IMR-90 (cell line): ENCODE results near the gene RNF213. TPM values are rescaled to one million over a fixed set of nuclear protein-coding genes. Genes with fewer than 3 reads are reported as not detected.

ENCODE experiments used
- ATAC-seq: fragments of 200-7000 bp; cut with Tn5 transposase; 2 replicates; pipeline ENCODE4 v1.9.1; 2020; ENCODE audit warnings: low read depth, mild to moderate bottlenecking, moderate library complexity
- BruUV-seq: library from RNA; stranded (reverse); fragments of 400-500 nt; replicated peaks from 2 replicates; lab custom pipeline; 2021; lab: Mats Ljungman, UMichigan
- CTCF ChIA-PET: fragments of 300-600 bp; formaldehyde crosslinking; extraction: SDS; loops from one replicate; lab custom pipeline; 2021; ENCODE audit warnings: antibody characterized with exemption; lab: Yijun Ruan, JAX
- POLR2A ChIA-PET: fragments of 300-600 bp; sonication (Branson Sonifier 250); formaldehyde crosslinking; loops from one replicate; lab custom pipeline; 2022; ENCODE audit warnings: antibody characterized with exemption; ENCODE audit not compliant: unreplicated experiment; lab: Charles Lee
- DNase-seq: peaks from one replicate; pipeline ENCODE4 v3.0.0; 2013
- H2AFZ ChIP-seq: replicated peaks from 2 replicates; pipeline ENCODE3; 2013; ENCODE audit warnings: low read length, mild to moderate bottlenecking; ENCODE audit not compliant: poor library complexity
- H2AK5ac ChIP-seq: 2 replicates; pipeline ENCODE4 v1.6.1; 2013; ENCODE audit warnings: low read depth, low read length, inconsistent platforms
- H2AK9ac ChIP-seq: replicated peaks from 2 replicates; pipeline ENCODE3; 2013; ENCODE audit warnings: mild to moderate bottlenecking, low read depth, low read length, moderate library complexity; ENCODE audit not compliant: poor library complexity
- H2BK120ac ChIP-seq: 2 replicates; pipeline ENCODE4 v1.6.1; 2013; ENCODE audit warnings: low read depth, low read length, inconsistent platforms
- H2BK15ac ChIP-seq: 3 replicates; pipeline ENCODE4 v1.6.1; 2013; ENCODE audit warnings: low read depth, low read length, inconsistent platforms
- H2BK20ac ChIP-seq: 2 replicates; pipeline ENCODE4 v1.6.1; 2013; ENCODE audit warnings: low read depth, mild to moderate bottlenecking, inconsistent platforms, low read length, moderate library complexity
- H2BK5ac ChIP-seq: 2 replicates; pipeline ENCODE4 v1.6.1; 2013; ENCODE audit warnings: mild to moderate bottlenecking, low read depth, low read length, inconsistent platforms; ENCODE audit not compliant: poor library complexity, severe bottlenecking
- H3K14ac ChIP-seq: replicated peaks from 2 replicates; pipeline ENCODE4 v1.6.1; 2013; ENCODE audit warnings: low read depth, low read length, inconsistent platforms
- H3K18ac ChIP-seq: 2 replicates; pipeline ENCODE4 v1.6.1; 2013; ENCODE audit warnings: low read depth, low read length, control low read depth
- H3K23ac ChIP-seq: 2 replicates; pipeline ENCODE4 v1.6.1; 2013; ENCODE audit warnings: low read depth, low read length, inconsistent platforms
- H3K27ac ChIP-seq: 2 replicates; pipeline ENCODE4 v1.5.1; 2013; ENCODE audit warnings: mild to moderate bottlenecking, control low read depth, low read length; ENCODE audit not compliant: insufficient read depth
- H3K27me3 ChIP-seq: 2 replicates; pipeline ENCODE4 v1.6.1; 2013; ENCODE audit warnings: low read length; ENCODE audit not compliant: control insufficient read depth, insufficient read depth
- H3K36me3 ChIP-seq: 2 replicates; pipeline ENCODE4 v1.6.1; 2013; ENCODE audit warnings: low read length, mixed read lengths; ENCODE audit not compliant: control insufficient read depth, insufficient read depth
- H3K4ac ChIP-seq: 2 replicates; pipeline ENCODE4 v1.6.1; 2013; ENCODE audit warnings: low read depth, low read length, inconsistent platforms
- H3K4me1 ChIP-seq: 2 replicates; pipeline ENCODE4 v1.6.1; 2013; ENCODE audit warnings: low read length, mixed read lengths; ENCODE audit not compliant: control insufficient read depth, insufficient read depth
- H3K4me2 ChIP-seq: 2 replicates; pipeline ENCODE4 v1.6.1; 2013; ENCODE audit warnings: low read depth, mild to moderate bottlenecking, control low read depth, low read length, moderate library complexity
- H3K4me3 ChIP-seq: 2 replicates; pipeline ENCODE4 v1.5.1; 2013; ENCODE audit warnings: low read depth, mild to moderate bottlenecking, control low read depth, low read length, moderate library complexity; ENCODE audit not compliant: insufficient read depth
- H3K56ac ChIP-seq: 2 replicates; pipeline ENCODE4 v1.6.1; 2013; ENCODE audit warnings: low read length, inconsistent platforms; ENCODE audit not compliant: insufficient read depth; ENCODE audit errors: extremely low read depth
- H3K79me1 ChIP-seq, 2 experiments: 2 replicates each; pipeline ENCODE4 v1.6.1; 2013; ENCODE audit warnings: low read length in 2 of 2, inconsistent platforms in 1 of 2, low read depth in 1 of 2
- H3K9ac ChIP-seq: 2 replicates; pipeline ENCODE4 v1.6.1; 2013; ENCODE audit warnings: low read depth, low read length, control low read depth
- H3K9me1 ChIP-seq: 2 replicates; pipeline ENCODE4 v1.6.1; 2013; ENCODE audit warnings: low read length, inconsistent platforms; ENCODE audit not compliant: insufficient read depth
- H3K9me3 ChIP-seq: 2 replicates; pipeline ENCODE4 v1.6.1; 2013; ENCODE audit warnings: low read length; ENCODE audit not compliant: control insufficient read depth, insufficient read depth
- H4K20me1 ChIP-seq: 2 replicates; pipeline ENCODE4 v1.6.1; 2013; ENCODE audit warnings: low read length, inconsistent platforms; ENCODE audit not compliant: insufficient read depth
- H4K5ac ChIP-seq: 2 replicates; pipeline ENCODE4 v1.6.1; 2013; ENCODE audit warnings: mild to moderate bottlenecking, low read depth, low read length, control low read depth
- H4K8ac ChIP-seq, 2 experiments: 2 replicates each; pipeline ENCODE4 v1.6.1; 2013; ENCODE audit warnings: low read depth in 2 of 2, low read length in 2 of 2, control low read depth in 1 of 2, inconsistent platforms in 1 of 2
- H4K91ac ChIP-seq: 2 replicates; pipeline ENCODE4 v1.6.1; 2013; ENCODE audit warnings: low read depth, low read length, inconsistent platforms; ENCODE audit not compliant: insufficient read depth
- CHD1 ChIP-seq: IDR thresholded peaks from 2 replicates; pipeline ENCODE4 v1.6.1; 2012; ENCODE audit warnings: low read depth, low read length, improper control_type of control experiment
- POLR2A ChIP-seq: IDR thresholded peaks from 2 replicates; pipeline ENCODE4 v1.6.1; 2012; ENCODE audit warnings: mild to moderate bottlenecking, low read depth, low read length
- RAD21 ChIP-seq: IDR thresholded peaks from 2 replicates; pipeline ENCODE4 v1.6.1; 2012; ENCODE audit warnings: low read length, improper control_type of control experiment
- WGBS, 2 experiments: methylation state at CpG; one replicate each; pipeline versions ENCODE4 v1.1.5 to v1.1.7; 2013; ENCODE audit warnings: missing lambda C conversion rate in 2 of 2; ENCODE audit not compliant: insufficient read length in 1 of 2; ENCODE audit errors: extremely low coverage in 2 of 2; 5-methylcytosine and 5-hydroxymethylcytosine counted together
- dilution Hi-C: fragments of 300-500 bp; cut with HindIII; formaldehyde crosslinking; loops from one replicate; pipeline ENCODE4 v1.14.3; 2018; ENCODE audit warnings: low sequenced_read_pairs; ENCODE audit not compliant: unreplicated experiment
- in situ Hi-C: fragments of 300-500 bp; cut with MboI; formaldehyde crosslinking; loops from 3 replicates; pipeline ENCODE4 v1.14.3; 2019; ENCODE audit warnings: low sequenced_read_pairs, inconsistent platforms, mixed read lengths
- intact Hi-C: fragments of 100-400 bp; cut with micrococcal nuclease; formaldehyde crosslinking; loops from 2 replicates; pipeline ENCODE4 v1.10.0; 2022
- polyA plus RNA-seq, 3 experiments: library from polyadenylated mRNA; depleted of rRNA; stranded (reverse); fragments of >200 nt; gene quantifications; 2 replicates each; pipeline ENCODE4 v1.2.3, GENCODE V29; 2012; ENCODE audit warnings: low replicate concordance in 1 of 3
- total RNA-seq: library from RNA; depleted of rRNA; stranded (reverse); fragments of >200 nt; gene quantifications from 2 replicates; pipeline ENCODE4 v1.2.3, GENCODE V29; 2012
- TF ChIP-seq, protein P1 (sequence below): conservative IDR thresholded peaks from 2 replicates; pipeline ENCODE4 v1.5.1; 2012; ENCODE audit warnings: mild to moderate bottlenecking, low read depth, low read length, improper control_type of control experiment
- TF ChIP-seq, protein P2 (sequence below): fragments of 150-350 bp; IDR thresholded peaks from 2 replicates; pipeline ENCODE4 v1.6.1; 2017; ENCODE audit warnings: mild to moderate bottlenecking, antibody characterized with exemption, low read length, low read depth
- TF ChIP-seq, protein P3 (sequence below): fragments of 150-350 bp; IDR thresholded peaks from 2 replicates; pipeline ENCODE4 v1.6.1; 2016; ENCODE audit warnings: low read depth, mild to moderate bottlenecking, low read length, moderate library complexity, borderline replicate concordance

Gene RNF213
- total and polyA plus RNA-seq, 2 of the 4 experiments (the other 2 are of a cell fraction), result 23.4 to 36.0 TPM

DNA sequence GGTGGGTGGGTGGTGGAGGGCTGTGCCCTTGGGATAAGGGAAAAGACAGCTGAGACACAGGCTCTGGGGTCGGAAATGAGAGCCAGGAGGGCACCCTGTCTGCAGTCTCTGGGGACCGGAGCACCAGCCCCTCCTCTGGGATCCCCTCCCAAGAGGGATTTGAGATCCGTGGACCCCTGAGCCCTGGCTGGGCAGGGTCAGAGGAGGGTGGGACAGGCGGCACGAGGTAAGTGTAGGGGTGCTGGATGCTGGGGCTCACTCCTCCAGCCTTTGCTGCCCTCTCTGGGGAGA lies 40.9 kb upstream of the RNF213 start:
- Histone ChIP-seq H3K79me1 (peaks cover 22 to 65% of the 10 kb centered on the region in 2 experiments), H3K27me3 (no peaks in the 10 kb centered on the region), H2AFZ (peak overlapping the region; percentile 95), H3K9ac (peak overlapping the region; percentile 78), H2BK15ac (no peak overlapping the region), H2AK9ac (peak overlapping the region; percentile 97), H3K9me1 (peaks cover 30% of the 10 kb centered on the region), H3K56ac (peak overlapping the region; percentile 34), H3K14ac (peak overlapping the region; percentile 71), H3K36me3 (peaks cover 35% of the 10 kb centered on the region), H4K20me1 (peaks cover 30% of the 10 kb centered on the region), H3K4me2 (peak overlapping the region; percentile 83), H4K8ac (peak overlapping the region; percentile 32 to 37; a peak in 1 of 4 replicates), H2BK120ac (peak overlapping the region; percentile 44; the same call in 1 of the 2 replicates), H4K91ac (peak overlapping the region; percentile 50; the same call in 1 of the 2 replicates), H3K4me1 (peaks cover 6% of the 10 kb centered on the region; the same call in 1 of the 2 replicates), H2BK20ac (0 out of 2 replicates have a peak overlapping the region, but pooled peaks have one; percentile 28), H2BK5ac (peak overlapping the region; percentile 52), H3K27ac (peak overlapping the region; percentile 67), H2AK5ac (peak overlapping the region; percentile 76), H4K5ac (peak overlapping the region; percentile 16), H3K9me3 (no peaks in the 10 kb centered on the region), H3K23ac (peak overlapping the region; percentile 39), H3K4me3 (peak overlapping the region; percentile 67), H3K4ac (peak overlapping the region; percentile 70), H3K18ac (peak overlapping the region; percentile 12)
- CTCF ChIA-PET, result interaction anchor here (0.6 kb wide), 1 partner anchor 118 kb away, joined by 3 read pairs; the partner anchor contains the start of gene GAA
- TF ChIP-seq, protein P1, sequence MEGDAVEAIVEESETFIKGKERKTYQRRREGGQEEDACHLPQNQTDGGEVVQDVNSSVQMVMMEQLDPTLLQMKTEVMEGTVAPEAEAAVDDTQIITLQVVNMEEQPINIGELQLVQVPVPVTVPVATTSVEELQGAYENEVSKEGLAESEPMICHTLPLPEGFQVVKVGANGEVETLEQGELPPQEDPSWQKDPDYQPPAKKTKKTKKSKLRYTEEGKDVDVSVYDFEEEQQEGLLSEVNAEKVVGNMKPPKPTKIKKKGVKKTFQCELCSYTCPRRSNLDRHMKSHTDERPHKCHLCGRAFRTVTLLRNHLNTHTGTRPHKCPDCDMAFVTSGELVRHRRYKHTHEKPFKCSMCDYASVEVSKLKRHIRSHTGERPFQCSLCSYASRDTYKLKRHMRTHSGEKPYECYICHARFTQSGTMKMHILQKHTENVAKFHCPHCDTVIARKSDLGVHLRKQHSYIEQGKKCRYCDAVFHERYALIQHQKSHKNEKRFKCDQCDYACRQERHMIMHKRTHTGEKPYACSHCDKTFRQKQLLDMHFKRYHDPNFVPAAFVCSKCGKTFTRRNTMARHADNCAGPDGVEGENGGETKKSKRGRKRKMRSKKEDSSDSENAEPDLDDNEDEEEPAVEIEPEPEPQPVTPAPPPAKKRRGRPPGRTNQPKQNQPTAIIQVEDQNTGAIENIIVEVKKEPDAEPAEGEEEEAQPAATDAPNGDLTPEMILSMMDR, result no peak
- TF ChIP-seq RAD21, result no peak
- TF ChIP-seq, protein P2, sequence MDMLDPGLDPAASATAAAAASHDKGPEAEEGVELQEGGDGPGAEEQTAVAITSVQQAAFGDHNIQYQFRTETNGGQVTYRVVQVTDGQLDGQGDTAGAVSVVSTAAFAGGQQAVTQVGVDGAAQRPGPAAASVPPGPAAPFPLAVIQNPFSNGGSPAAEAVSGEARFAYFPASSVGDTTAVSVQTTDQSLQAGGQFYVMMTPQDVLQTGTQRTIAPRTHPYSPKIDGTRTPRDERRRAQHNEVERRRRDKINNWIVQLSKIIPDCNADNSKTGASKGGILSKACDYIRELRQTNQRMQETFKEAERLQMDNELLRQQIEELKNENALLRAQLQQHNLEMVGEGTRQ, result no peak
- TF ChIP-seq, protein P3, sequence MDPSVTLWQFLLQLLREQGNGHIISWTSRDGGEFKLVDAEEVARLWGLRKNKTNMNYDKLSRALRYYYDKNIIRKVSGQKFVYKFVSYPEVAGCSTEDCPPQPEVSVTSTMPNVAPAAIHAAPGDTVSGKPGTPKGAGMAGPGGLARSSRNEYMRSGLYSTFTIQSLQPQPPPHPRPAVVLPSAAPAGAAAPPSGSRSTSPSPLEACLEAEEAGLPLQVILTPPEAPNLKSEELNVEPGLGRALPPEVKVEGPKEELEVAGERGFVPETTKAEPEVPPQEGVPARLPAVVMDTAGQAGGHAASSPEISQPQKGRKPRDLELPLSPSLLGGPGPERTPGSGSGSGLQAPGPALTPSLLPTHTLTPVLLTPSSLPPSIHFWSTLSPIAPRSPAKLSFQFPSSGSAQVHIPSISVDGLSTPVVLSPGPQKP, result no peak
- TF ChIP-seq CHD1, result no peak
- TF ChIP-seq POLR2A, result no peak
- 0% methylated on average over 3 of the region's 5 CpGs; no CpG with 5 or more reads in 1 of the 2 experiments for WGBS, 2 experiments
- intact Hi-C loops, result loop anchor here (1.0 to 5.0 kb wide), 3 partner anchors 43 to 137 kb away; partner anchors contain the start of genes EIF4A3 and RNF213
- POLR2A ChIA-PET, result interaction anchor here (0.6 kb wide), 1 partner anchor 72 kb away, joined by 7 read pairs; no protein-coding TSS in a partner anchor
- ATAC-seq (no peak; the same call in 1 of the 2 replicates), DNase-seq (no peak)
- in situ Hi-C loops, result no loop called here
- no TSS peak for BruUV-seq
- dilution Hi-C loops, result no loop called here
